Psoas muscle (tissue), 8 donors: ENCODE data around the gene PINK1. TPM values are rescaled to one million over a fixed set of nuclear protein-coding genes. Genes with fewer than 3 reads are reported as not detected.

Experiments
- ATAC-seq, 4 donors: fragments of 200-7000 bp; cut with Tn5 transposase; one replicate each; pipeline ENCODE4 v1.9.1; 2020; ENCODE audit warnings: moderate library complexity in 3 of 4, mild to moderate bottlenecking in 2 of 4
- DNase-seq, 2 donors: peaks; one replicate each; pipeline ENCODE4 v3.0.0-alpha.2; 2020
- H3K27ac ChIP-seq: fragments of 200-600 bp; one replicate; pipeline ENCODE4 v1.8.0; 2022
- H3K27me3 ChIP-seq, 3 donors: fragments of 200-600 bp in 1 of 3; one replicate each; pipeline versions ENCODE4 v1.6.1 to v1.8.0; 2013 to 2022; ENCODE audit warnings: low read length in 2 of 3, mild to moderate bottlenecking in 2 of 3, moderate library complexity in 1 of 3; ENCODE audit not compliant: insufficient read depth in 3 of 3
- H3K36me3 ChIP-seq, 2 donors: fragments of 200-600 bp in 1 of 2; one replicate each; pipeline versions ENCODE4 v1.6.1 to v1.8.0; 2013 to 2022; ENCODE audit warnings: low read depth in 1 of 2, mild to moderate bottlenecking in 1 of 2, moderate library complexity in 1 of 2; ENCODE audit not compliant: insufficient read depth in 1 of 2
- H3K4me1 ChIP-seq: fragments of 200-600 bp; one replicate; pipeline ENCODE4 v1.8.0; 2022
- H3K4me3 ChIP-seq: fragments of 200-600 bp; one replicate; pipeline ENCODE4 v1.8.0; 2022; ENCODE audit warnings: mild to moderate bottlenecking
- H3K9me3 ChIP-seq: fragments of 200-600 bp; one replicate; pipeline ENCODE4 v1.8.0; 2022
- WGBS, 3 donors: extraction: QIAGEN DNeasy Blood & Tissue Kit; methylation state at CpG; one replicate each; pipeline versions ENCODE4 v1.1.6 to v1.1.7; 2013; 5-methylcytosine and 5-hydroxymethylcytosine counted together
- intact Hi-C, 2 donors: fragments of 100-400 bp; cut with DNase I; formaldehyde crosslinking; loops; one replicate each; pipeline versions ENCODE4 v1.11.0 to v1.14.2; 2022
- polyA plus RNA-seq, 3 donors: library from polyadenylated mRNA; stranded (reverse); fragments of 200-250 nt; gene quantifications; one replicate each; pipeline ENCODE4 v1.2.3, GENCODE V29; 2013
- total RNA-seq, 4 donors: library from RNA; stranded (reverse); fragmentation: NEBNext Ultra II Directional in 2 of 4; extraction: Animal tissue kit (Norgen Biotek cat#: 25700) in 2 of 4; gene quantifications; one replicate each; pipeline versions ENCODE4 v1.2.1 to v1.2.4, GENCODE V29; 2021 to 2023
- TF ChIP-seq, protein P1 (sequence below): fragments of 200-600 bp; IDR thresholded peaks from one replicate; pipeline ENCODE4 v1.8.0; 2022; ENCODE audit warnings: antibody characterized with exemption
- donor health status: healthy with polysubstance abuse.
- donor health status: DM: no; HTN: no; CAD: no; lungs with moderate emphysema.
- donor health status: Bipolar disorder and iron deficiency.
- donor health status: healthy.
- donor health status: DM: yes; HTN: yes; CAD: no.
- donor health status: DM: no; HTN: no; CAD: no.
- donor health status: DM: no; HTN: no; CAD: no.
- donor health status: DM: yes; HTN: yes; CAD: no.

Gene PINK1
- total and polyA plus RNA-seq, 7 donors = 218 to 506 (median 383) TPM

- H3K36me3 ChIP-seq = no peaks in the 10 kb centered on the region
- intact Hi-C loops = no loop called here
- 44 to 57% (median 48%) methylated on average over 6 of the region's 6 CpGs for WGBS, 3 donors
- peaks cover 7% of the 10 kb centered on the region for H3K4me1 ChIP-seq
- no peak for DNase-seq
- ATAC-seq = no peak
- H3K27me3 ChIP-seq = no peaks in the 10 kb centered on the region
- TF ChIP-seq, protein P1, sequence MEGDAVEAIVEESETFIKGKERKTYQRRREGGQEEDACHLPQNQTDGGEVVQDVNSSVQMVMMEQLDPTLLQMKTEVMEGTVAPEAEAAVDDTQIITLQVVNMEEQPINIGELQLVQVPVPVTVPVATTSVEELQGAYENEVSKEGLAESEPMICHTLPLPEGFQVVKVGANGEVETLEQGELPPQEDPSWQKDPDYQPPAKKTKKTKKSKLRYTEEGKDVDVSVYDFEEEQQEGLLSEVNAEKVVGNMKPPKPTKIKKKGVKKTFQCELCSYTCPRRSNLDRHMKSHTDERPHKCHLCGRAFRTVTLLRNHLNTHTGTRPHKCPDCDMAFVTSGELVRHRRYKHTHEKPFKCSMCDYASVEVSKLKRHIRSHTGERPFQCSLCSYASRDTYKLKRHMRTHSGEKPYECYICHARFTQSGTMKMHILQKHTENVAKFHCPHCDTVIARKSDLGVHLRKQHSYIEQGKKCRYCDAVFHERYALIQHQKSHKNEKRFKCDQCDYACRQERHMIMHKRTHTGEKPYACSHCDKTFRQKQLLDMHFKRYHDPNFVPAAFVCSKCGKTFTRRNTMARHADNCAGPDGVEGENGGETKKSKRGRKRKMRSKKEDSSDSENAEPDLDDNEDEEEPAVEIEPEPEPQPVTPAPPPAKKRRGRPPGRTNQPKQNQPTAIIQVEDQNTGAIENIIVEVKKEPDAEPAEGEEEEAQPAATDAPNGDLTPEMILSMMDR = no peak
- H3K9me3 ChIP-seq = no peaks in the 10 kb centered on the region
- H3K27ac ChIP-seq = no peak overlapping the region
- no peak overlapping the region for H3K4me3 ChIP-seq
Measured at GRCh38 chr1:20609541-20609940, 23.7 kb upstream of the PINK1 start.

DNA sequence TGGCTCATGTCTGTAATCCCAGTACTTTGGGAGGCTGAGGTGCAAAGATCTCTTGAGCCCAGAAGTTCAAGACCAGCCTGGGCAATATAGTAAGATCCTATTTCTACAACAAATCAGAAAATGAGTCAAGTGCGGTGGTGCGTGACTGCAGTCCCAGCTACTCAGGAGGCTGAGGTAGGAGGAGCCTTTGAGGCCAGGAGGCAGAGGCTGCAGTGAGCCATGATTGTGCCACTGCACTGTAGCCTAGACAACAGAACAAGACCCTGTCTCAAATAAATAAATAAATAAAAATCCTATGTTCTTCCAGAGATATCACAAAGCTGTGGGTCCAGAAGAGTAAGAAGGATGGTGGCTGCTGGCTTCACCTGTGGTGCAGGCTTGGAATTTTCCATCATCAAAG lies 22.3 kb upstream of the PINK1 start:
- H3K4me1 ChIP-seq = peaks cover 9% of the 10 kb centered on the region

GRCh38 chr1:20611652-20612051 lies 21.6 kb upstream of the PINK1 start:
- no peaks in the 10 kb centered on the region for H3K9me3 ChIP-seq
- no peak for DNase-seq
- H3K27ac ChIP-seq = no peak overlapping the region
- WGBS, 3 donors = 95 to 97% (median 96%) methylated on average over 5 of the region's 5 CpGs
- H3K4me3 ChIP-seq = no peak overlapping the region
- intact Hi-C loops = no loop called here
- H3K27me3 ChIP-seq = no peaks in the 10 kb centered on the region
- H3K4me1 ChIP-seq = peaks cover 16% of the 10 kb centered on the region
- H3K36me3 ChIP-seq = no peaks in the 10 kb centered on the region
- ATAC-seq = no peak
- TF ChIP-seq, protein P1 = no peak

More for the DNA sequence above, 22.3 kb upstream of the PINK1 start:
- Histone ChIP-seq H3K9me3 (no peaks in the 10 kb centered on the region), H3K4me3 (no peak overlapping the region), H3K27ac (no peak overlapping the region), H3K27me3 (no peaks in the 10 kb centered on the region), H3K36me3 (no peaks in the 10 kb centered on the region)
- TF ChIP-seq, protein P1 = no peak
- 91 to 97% (median 95%) methylated on average over 2 of the region's 2 CpGs for WGBS, 3 donors
- DNase-seq = no peak
- ATAC-seq = no peak
- intact Hi-C loops = no loop called here

DNA sequence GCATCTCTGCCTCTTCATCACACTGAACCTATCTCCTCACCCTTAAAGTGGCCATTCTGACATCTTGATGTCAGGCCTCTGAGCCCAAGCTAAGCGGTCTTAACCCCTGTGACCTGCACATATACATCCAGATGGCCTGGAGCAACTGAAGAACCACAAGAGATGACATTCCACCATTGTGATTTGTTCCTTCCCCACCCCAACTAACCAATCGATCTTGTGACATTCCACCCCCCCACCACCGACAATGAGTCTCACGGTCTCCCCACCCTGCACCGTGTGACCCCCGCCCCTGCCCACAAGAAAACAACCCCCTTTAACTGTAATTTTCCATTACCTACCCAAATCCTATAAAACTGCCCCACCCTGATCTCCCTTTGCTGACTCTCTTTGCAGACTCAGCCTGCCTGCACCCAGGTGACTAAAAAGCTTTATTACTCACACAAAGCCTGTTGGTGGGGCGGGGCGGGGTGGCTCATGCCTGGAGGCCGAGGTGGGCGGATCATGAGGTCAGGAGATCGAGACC lies 21.0 kb upstream of the PINK1 start:
- ATAC-seq = no peak
- H3K27ac ChIP-seq = no peak overlapping the region
- no peaks in the 10 kb centered on the region for H3K27me3 ChIP-seq
- intact Hi-C loops = no loop called here
- DNase-seq = no peak
- no peaks in the 10 kb centered on the region for H3K9me3 ChIP-seq
- peaks cover 16% of the 10 kb centered on the region for H3K4me1 ChIP-seq
- TF ChIP-seq, protein P1 = no peak
- H3K4me3 ChIP-seq = no peak overlapping the region
- WGBS, 3 donors = 82 to 87% (median 84%) methylated on average over 11 of the region's 11 CpGs
- no peaks in the 10 kb centered on the region for H3K36me3 ChIP-seq

GRCh38 chr1:20614131-20614579 lies 19.1 kb upstream of the PINK1 start:
- Histone ChIP-seq H3K4me1 (peaks cover 16% of the 10 kb centered on the region), H3K4me3 (no peak overlapping the region), H3K27me3 (no peaks in the 10 kb centered on the region), H3K27ac (peak overlapping the region; percentile 54), H3K9me3 (no peaks in the 10 kb centered on the region), H3K36me3 (no peaks in the 10 kb centered on the region)
- DNase-seq (no peak), ATAC-seq (no peak)
- intact Hi-C loops = no loop called here
- TF ChIP-seq, protein P1 = no peak
- 67 to 73% (median 67%) methylated on average over 3 of the region's 3 CpGs for WGBS, 3 donors
